GM18517 (cell line): ENCODE data around the gene FAM53B.
A peak's percentile ranks its signal among the peaks of the same experiment; 100 is the strongest.

Source experiments
- ATAC-seq: cut with Tn5 transposase; IDR thresholded peaks from one replicate; pipeline ENCODE4 v1.9.1; 2021; ENCODE audit warnings: mild to moderate bottlenecking, moderate library complexity; ENCODE audit not compliant: unreplicated experiment

The FAM53B gene

DNA sequence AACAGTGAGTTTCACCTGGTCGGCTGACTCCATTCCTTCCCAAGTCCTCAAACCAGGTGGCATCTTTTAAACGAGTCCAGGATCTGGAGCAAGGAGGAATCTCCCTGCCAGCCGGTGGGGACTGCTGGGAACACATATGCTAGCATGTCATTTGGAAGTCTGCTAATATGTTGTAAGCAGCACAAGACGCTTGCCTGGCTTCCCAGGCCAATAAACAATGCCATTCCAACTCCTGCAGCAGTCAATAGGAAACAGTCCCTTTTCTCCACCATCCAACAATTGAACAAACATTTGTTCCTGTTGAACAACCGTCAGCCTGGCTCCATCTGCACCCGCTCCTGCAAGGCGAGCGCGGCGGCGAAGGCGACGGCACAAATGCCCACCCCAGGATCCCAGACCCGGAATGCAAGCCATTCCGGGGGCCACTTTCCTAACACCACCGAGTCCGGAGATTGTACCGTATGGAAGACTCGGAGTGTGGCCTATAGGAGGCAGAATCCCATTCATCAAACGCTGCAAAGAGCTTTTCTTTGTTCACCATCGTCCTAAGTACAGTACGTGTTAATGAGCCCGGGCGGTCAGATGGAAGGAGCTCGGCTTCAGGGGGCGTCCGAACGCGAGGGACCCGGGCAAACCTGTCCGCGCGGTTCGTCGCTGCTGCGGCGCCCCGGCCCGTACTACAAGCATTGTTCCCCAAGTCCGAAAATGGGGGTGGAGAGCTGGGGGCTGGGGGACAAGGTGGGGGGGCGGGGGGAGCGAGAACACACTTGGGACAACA is 1.6 kb downstream of the FAM53B start:
- ATAC-seq: no peak

DNA sequence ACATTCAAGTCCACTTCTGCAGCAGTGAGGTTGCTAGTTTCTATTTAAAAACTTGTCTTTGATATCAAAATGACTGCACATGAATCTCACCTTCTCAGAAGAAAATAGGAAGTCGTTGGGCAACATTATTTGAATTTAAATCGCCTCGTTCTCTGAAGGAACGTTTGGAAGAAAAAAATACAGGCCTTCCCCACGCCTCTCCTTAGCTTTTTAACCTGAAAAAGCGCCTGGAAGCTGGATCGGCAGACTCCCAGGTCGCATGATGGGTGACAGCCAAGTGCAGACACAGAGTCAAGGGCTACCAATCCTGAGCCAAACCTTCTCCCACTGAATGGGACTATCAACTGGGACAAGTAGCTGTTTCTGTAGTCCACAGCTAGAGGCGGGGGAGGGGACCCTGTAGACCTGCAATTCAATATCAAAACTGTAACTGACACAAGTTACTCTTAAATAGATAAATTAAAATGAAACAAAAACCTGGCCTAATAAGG is 2.2 kb downstream of the FAM53B start:
- ATAC-seq: no peak

DNA sequence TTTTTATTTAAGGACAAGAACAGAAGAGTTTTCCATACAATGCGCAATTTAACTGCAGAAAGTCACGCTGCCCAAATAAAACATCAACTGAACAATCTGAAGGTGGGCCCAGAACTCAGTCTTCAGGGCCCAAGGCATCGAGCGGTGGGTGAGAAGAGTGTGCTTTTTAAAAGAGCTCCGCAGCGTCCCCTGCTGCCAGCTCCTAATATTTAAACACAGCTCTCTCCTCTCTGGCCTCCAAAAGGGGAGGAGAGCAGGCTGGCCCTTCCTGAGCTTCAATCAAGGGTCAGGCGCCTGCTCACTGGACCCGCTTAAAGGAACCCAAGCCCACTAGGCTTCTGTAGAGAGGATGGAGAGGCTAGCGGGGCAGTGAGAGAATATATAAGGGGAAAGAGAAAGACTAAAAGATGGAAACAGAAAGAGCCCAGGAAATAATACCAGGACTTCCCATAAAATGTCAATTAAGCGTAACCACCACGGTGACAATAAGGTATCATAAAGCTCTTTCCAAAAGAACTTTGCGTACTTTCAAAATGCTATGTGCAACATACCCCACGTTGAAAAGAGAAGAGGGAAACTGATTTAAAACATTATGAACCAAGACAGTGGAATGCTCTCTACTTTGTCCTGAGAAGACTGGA is 2.8 kb downstream of the FAM53B start:
- peak; percentile 46 for ATAC-seq

DNA sequence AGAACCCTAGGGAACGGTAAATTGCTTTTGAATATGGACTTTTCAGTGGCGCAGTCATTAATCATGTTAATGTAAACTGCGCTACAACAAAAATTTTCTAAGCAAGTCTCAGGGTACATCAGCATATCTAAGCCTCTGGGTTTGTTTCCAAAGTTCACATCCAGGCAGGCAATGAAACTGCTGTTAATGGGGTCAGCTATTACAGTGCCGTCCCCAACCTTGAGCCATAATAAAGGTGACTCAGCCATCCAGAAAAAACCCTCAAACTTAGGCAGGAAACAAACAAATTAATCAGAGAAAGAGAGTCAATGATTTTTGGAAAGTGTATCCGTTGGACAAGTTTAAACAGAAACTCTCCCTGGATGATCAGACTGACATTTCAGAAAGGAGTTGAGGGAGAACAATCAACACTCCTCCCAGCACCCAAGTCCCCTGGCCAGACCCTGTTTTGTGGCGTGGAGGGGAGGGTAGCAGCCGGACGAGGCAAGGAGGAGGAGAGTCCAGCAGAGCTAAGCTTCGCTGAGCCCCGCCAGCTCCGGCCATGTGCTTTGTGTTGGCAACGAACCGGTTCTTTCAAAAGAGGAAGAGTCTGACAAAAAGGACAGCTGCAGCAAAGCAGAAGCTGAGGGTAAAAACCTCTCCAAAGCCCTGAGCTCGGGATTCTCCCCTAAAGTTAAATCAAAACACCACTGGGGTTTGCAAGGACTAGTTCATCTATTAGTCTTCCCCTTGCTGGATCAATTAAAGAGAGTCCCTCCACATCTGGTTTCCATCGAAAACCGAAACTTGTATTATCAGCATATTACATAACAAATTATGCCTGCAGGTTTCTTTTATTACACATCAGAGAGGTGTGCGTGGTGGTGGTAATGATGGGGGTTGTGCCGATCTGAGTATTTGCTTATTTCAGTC is 3.6 kb downstream of the FAM53B start:
- ATAC-seq: peak; percentile 28

DNA sequence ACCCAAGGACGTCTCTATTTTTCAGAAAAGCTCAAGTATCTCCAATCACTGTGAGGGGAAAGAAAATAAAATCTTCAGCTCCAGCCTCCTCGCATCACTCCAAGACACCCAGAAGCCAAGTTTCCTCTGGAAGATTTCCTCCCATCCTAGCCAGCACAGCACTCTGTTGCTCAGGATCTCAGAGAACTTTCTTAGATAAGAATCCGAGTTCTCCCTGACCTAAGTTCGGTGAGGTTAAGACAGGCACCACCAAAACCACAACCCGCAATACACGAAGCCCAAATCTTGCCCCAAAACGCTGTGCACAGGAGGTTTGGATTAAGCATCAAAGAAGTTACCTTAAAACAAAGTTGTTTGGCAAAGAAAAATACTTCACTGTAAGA is 4.2 kb downstream of the FAM53B start:
- no peak for ATAC-seq

DNA sequence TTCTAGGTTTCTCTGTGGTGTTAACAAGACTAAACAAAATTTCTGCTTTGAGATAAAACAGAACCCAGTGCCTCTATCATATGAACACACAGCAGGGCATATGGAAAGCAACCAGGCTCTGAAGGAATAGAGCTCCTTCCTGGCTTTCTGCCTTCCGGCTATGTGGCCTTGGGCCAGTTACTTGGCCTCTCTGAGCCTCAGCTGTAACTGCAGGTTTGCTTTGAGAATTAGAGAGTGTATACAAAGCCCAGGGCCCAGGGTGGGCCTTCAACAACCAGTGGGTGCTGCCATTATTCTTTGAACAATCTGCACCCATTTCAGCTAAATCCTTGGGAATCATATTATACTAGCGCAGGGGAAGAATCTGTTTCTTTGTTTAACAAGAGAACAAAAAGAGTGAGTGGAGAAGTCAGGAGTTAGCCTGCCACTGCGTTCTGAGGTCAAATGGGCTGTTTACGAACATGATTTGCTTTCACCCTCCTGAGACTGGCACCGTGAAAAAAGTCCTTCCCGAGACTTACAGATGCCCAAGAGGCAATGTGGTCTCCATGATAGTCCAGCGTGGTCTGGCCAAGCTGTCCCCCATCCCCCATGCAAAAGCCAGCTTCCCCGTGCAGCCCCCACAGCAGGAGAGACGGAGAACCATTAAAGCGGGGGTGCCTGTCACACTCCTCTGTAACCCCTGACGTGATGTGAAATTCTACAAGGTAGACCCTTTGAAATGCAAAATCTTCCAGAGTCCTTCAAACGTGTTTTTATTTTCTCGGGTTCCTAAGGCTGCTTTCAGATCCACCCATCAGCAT is 4.9 kb downstream of the FAM53B start:
- no peak for ATAC-seq

DNA sequence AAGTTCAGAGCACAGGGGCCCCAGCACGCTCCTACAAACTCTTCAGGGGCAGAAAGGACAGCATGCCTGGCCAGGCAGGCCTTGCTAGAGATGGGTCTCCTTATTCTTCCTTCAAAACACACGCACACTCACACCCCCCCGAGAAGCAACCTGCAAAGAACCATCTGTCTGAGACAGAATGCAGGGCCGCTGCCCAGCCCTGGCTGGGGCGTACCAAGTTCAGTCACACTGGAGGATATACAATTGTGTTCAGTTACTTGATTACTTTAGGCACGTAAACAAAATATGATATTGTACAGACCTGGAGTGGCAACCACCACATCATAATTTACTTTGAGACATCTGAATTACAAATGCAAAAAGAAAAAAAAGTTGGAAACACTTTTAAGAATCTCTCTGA is 5.7 kb downstream of the FAM53B start:
- no peak for ATAC-seq

DNA sequence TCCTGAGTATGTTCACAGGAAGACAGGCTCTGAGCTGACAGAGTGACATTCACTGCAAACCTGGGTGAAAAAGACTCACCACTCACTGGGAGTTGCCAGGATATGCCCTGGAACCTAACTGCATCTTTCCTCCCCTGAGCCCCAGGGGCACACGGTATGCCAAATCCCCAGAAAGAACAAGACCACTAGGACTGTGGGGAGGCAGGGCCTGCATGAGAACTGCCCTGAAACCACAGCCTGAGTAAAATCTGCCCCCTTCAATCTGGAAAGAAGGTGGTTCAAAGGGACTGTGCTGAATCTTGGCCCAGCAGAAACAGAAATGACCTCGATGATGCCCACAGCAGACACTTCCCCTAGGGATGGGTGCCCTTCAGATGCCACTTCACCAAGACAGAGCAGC is 6.5 kb downstream of the FAM53B start:
- ATAC-seq: no peak

DNA sequence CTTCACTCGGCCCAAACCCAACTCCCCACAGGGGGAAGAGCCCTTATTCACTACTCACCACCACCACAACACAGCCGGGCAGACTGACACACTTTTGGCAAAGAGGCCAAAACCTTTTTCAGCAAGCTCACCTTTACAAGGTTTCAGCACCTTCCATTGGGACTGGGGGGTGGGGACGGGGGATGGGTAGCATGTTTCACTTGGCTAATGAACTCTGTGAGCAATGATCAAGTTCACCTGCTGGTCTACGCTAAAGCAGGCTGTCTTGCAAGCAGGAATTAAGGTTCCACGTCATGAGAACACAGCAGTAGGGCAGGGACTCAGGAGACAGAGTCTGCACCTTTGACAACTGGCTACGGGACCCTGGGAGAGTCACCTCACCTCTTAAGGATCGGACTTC is 7.0 kb downstream of the FAM53B start:
- no peak for ATAC-seq

DNA sequence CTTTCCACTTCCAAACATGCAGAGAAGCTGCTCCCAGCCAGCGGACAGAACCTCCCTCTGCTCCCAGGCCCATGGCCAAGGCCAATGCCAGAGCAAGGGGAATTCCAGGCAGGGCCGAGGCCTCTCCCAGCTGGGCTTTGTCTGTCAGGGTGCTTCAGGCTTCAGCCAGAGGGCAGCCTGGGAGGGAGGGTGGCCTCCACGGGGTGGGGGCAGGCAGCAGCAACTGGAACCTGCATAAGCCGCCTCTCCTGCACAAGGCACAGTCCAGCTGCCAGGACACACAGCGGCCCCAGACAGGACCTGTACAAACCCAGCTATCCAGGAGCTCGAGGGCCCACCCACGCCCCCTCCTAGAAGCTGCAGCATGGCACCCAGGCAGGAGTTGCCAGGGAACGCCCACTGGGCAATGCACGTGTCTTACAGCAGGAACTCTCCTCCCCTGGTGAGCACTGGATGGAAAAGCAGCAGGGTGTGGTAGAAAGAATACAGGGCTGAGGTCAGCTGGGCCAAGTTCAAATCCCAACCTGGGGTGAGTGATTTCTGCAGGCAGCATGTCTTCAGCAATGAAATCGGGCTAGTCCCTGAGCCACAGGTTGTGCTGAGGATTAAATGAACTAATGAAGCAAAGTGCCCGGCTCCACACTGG is 7.6 kb downstream of the FAM53B start:
- ATAC-seq: no peak

DNA sequence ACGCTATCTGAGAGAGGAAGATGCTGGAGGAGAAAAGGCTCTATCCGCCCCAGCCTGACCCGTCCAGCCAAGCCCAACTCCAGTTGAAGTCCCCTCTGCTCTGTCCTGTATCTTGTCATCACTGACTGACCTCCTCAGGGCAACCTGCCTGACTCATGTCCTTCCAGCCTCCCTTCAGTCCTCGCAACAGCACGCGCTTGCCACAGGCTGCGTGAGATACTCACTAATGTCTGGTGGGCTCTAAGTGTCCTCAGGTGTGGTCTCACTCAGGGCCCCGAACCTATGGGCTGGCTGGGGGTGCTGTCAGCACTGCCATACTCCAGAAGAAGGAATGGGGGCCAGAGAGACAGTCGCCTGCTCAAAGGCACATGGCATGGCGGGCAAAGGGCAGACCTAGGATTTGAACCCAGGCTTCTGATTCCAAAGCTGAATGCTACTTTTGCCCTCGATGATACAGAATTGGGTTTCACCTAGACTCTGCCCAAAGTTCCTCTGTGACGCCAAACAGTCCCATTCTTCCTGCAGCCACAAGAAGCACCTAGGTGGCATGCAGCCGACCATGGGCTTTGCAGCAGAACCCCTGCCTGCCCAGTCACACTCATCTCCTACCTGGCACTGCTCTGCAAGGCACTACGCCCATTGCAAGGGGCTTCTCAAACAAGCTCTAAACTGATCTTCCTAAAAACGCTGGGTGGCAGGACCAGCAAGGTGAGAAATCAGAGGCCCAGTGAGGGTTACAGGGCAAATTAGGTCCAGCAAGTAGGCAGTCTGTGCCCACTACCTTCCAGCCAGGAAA is 8.5 kb downstream of the FAM53B start:
- no peak for ATAC-seq

DNA sequence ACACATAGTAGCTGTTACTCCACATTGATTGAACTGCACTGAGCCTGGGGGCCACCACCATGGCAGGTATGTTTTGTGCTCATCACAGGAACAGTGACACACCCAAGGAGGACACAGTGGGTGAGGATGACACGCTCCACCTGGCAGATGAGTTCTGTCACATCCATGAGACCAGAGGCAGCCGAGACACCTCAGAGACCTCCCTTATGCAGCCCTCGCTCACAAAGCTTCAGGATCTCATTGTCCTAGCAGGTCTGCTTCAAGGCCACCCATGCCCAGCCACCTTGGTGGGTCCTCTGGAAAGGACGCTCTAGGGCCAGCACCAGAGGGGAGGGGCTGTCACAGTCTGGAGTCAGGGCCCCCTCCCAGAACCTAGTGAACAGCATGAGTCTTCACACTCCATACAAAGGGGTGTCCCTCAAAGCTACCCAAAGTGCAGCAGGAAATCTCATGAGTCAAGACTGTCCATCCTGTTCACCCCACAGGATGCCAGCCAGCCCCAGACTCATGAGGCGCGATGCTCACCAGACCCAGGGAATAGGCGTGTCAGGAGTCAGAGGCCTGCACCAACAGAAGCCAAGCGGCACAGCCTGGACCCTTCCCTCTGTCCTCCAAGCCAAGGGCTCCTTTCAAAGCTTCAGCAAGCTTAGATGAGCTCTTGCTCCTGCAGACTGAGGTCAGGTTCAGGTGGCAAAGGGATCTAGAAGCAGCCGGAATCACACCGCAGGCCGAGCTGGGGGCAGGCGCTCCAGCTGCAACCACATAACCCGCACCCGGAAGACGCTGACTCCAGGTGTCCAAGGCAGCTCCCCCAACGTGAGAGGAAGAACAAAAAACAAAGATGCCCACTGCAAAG is 9.6 kb downstream of the FAM53B start:
- no peak for ATAC-seq

DNA sequence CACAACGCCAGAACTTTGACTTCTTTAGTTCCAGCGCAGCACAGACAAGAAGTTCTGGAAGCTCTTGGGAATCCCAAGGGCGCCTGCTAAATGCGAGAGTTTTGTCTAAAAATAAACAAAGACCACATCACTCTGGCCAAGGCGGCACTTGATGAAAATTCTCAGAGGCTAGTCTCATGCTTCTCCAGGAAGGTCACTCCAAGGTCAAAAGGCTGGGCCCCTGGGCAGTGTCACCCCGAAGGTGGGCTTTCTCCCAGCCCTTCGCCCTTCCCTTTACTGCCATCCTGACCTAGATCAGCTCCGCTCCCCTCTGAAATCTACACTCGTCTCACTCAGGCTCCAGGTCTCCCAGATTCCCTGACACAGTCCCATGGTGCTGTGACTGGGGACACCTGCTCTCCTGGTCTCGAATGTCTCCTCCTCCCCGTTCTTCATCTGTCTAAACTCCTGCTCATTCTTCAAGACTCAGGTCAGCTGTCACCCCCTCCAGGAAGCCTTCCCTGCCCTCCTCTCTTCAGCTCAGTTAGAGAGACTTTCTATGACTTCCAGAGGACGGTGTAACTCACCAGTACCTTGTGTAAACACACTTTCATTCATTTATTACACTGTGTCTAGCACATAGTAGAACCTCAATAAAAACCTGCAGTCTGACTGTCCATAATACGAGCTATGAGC is 10.5 kb downstream of the FAM53B start:
- ATAC-seq: no peak

DNA sequence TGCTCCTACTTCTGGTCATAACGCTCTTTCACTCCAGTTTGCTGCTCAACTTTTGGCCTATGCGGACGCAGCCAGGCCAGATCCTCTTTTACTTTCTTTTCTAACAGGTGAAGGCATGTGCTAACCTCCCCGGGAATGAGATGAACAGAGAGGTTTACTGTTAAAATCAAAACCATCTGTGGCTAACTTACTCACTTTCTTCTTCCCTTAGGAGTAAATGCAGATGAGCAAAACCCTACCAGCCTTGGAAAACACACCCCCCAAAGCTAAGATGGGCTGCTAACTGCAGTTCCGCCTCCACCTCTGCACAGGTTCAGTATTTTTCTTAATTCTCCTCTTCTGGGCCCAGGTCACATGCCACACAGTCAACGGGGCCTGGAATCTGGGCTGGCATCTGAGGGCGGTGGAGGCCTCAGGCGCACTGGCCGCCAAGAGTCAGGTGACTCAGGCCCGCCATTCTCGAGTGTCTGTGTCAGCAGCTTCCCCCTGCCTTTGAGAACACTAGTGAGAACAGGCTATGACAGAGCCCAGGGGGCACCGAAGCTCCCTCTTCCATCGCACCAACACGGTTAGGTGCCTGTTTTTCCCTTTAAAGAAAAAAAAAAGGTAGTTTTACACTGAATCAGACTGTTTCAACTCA is 11.1 kb downstream of the FAM53B start:
- ATAC-seq: peak; percentile 65

DNA sequence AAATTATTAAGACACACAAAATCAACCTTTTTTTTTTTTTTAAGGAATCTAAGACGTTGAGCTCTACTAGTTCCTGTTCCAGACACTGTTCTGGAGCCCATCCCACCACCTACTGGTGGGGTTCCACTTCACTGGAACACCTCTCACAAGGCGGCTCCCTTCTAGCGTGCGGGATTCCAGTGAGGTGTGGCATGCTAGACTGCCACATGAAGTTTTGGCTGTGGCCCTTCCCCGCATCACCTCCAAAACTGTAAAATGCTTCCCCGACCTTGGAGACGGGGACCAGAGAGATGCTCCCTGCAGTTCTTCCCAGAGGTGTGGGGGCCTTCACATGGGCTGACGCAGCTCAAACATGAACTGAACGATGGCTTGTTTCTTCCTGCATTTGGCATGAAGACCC is 12.6 kb downstream of the FAM53B start:
- no peak for ATAC-seq

DNA sequence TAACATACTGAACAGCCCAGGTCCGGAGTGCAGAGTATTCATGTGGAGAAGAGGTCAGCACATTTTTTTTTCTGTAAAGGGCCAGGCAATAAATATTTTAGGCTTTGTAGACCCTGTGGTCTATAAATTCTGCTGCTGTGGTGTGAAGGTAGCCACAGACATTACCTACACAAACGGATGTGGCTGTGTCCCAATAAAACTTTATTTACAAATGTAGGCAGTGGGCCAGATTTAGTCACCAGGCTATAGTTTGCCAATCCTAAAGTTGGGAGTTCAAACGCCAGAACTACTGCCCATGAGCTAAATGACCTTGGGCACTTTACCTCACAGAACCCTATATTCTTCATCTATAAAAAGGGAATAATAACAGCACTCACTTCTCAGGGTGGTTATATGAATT is 13.4 kb downstream of the FAM53B start:
- no peak for ATAC-seq

DNA sequence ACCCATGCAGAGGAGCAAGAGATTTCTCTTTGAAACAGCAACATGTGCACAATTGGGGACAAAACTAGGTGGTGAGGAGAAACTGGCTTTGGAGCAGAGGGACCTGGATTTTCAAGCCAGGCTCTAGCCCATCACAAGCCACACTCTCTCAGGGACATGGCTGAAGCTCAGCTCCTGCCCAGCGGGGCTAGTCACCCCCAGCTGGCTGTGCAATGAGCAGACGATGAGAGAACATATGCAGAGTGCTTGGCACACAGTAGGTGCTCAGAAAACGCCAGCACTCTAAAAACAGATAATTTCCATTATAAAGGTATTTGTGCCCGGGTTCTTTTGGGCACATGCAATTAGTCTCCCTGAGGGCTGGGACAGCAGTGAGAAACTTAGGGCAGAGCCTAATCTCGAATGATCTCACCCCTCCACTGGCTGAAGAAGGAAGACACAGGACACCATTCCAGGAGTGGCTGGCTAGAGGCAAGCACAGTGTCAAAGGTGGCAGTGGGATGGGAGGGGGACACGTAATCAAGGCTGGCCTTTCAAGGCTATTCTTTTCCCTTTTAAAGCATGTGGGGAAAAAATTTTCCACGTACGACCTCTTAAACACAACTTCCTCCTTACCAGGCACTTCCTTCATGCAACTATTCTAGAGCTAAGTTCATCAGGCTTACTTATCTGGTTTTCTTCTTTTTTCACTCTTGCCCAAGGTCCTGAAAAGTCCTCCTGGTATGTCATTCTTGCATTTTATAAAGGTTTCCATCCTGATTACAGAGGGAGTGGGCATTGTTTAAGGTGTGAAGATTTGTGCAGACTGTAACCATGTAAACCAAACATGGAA is 15.1 kb downstream of the FAM53B start:
- ATAC-seq: no peak
